Caco-2 (cell line): ENCODE data around the gene JMJD8. TPM values are rescaled to one million over a fixed set of nuclear protein-coding genes. Genes with fewer than 3 reads are reported as not detected.

Experiments used
- BruUV-seq: library from RNA; stranded (reverse); fragments of 400-500 nt; replicated peaks from 2 replicates; lab custom pipeline; 2021; lab: Mats Ljungman, UMichigan
- CTCF ChIA-PET: fragments of 300-600 bp; sonication (Branson Sonifier 250); formaldehyde crosslinking; loops from one replicate; lab custom pipeline; 2022; ENCODE audit warnings: antibody characterized with exemption; lab: Charles Lee
- POLR2A ChIA-PET: fragments of 300-600 bp; sonication (Branson Sonifier 250); formaldehyde crosslinking; loops from one replicate; lab custom pipeline; 2022; ENCODE audit warnings: antibody characterized with exemption; lab: Charles Lee
- DNase-seq, 2 experiments: peaks; one replicate each; pipeline versions ENCODE4 v3.0.0 to v3.0.0-alpha.2; 2020 to 2022
- H3K27me3 ChIP-seq: replicated peaks from 2 replicates; pipeline ENCODE4 v1.6.0; 2011; ENCODE audit warnings: low read length; ENCODE audit not compliant: control insufficient read depth, insufficient read depth
- H3K36me3 ChIP-seq: 2 replicates; pipeline ENCODE4 v1.5.1; 2011; ENCODE audit warnings: low read length; ENCODE audit not compliant: control insufficient read depth, insufficient read depth
- H3K4me1 ChIP-seq: fragments of 250-450 bp; sonication (Bioruptor Pico); 2 replicates; pipeline ENCODE4 v1.5.1; 2020; ENCODE audit warnings: mild to moderate bottlenecking
- H3K4me3 ChIP-seq: 2 replicates; pipeline ENCODE4 v1.5.1; 2011; ENCODE audit warnings: low read depth, mild to moderate bottlenecking, control low read depth, low read length
- H3K9me3 ChIP-seq: fragments of 250-450 bp; sonication (Bioruptor Pico); 2 replicates; pipeline ENCODE4 v1.5.1; 2020; ENCODE audit warnings: mild to moderate bottlenecking, moderate library complexity
- H3K27ac Mint-ChIP-seq: one replicate; pipeline ENCODE4 v1.8.0; 2022; ENCODE audit warnings: mixed read lengths; ENCODE audit not compliant: unreplicated experiment
- H3K27me3 Mint-ChIP-seq: one replicate; pipeline ENCODE4 v1.8.0; 2022; ENCODE audit warnings: mixed read lengths; ENCODE audit not compliant: insufficient read depth, unreplicated experiment
- H3K36me3 Mint-ChIP-seq: one replicate; pipeline ENCODE4 v1.8.0; 2022; ENCODE audit warnings: mild to moderate bottlenecking, mixed read lengths; ENCODE audit not compliant: insufficient read depth, unreplicated experiment
- H3K4me1 Mint-ChIP-seq: one replicate; pipeline ENCODE4 v1.8.0; 2022; ENCODE audit warnings: low read depth, mixed read lengths; ENCODE audit not compliant: unreplicated experiment
- H3K4me3 Mint-ChIP-seq: one replicate; pipeline ENCODE4 v1.8.0; 2022; ENCODE audit warnings: mild to moderate bottlenecking, moderate library complexity, mixed read lengths; ENCODE audit not compliant: unreplicated experiment
- H3K9me3 Mint-ChIP-seq: one replicate; pipeline ENCODE4 v1.8.0; 2022; ENCODE audit warnings: mixed read lengths; ENCODE audit not compliant: unreplicated experiment
- CTCF ChIP-seq, 2 experiments: fragments of 200-600 bp in 1 of 2; IDR thresholded peaks; 1 replicate in 1 of 2; 2 replicates in 1 of 2; pipeline versions ENCODE4 v1.5.1 to v1.8.0; 2011 to 2022; ENCODE audit warnings: antibody characterized with exemption in 1 of 2, control low read depth in 1 of 2, inconsistent platforms in 1 of 2, low read depth in 1 of 2, low read length in 1 of 2, mild to moderate bottlenecking in 1 of 2, moderate library complexity in 1 of 2; ENCODE audit not compliant: insufficient read depth in 1 of 2, severe bottlenecking in 1 of 2, unreplicated experiment in 1 of 2
- intact Hi-C: fragments of 100-400 bp; cut with micrococcal nuclease; formaldehyde crosslinking; loops from one replicate; pipeline ENCODE4 v1.10.0; 2022; ENCODE audit not compliant: unreplicated experiment
- total RNA-seq: library from RNA; stranded (reverse); gene quantifications from 2 replicates; pipeline ENCODE4 v1.2.3, GENCODE V29; 2022

The JMJD8 gene
- total RNA-seq, 1 experiment from 2014 or later, result 52.4 TPM

DNA sequence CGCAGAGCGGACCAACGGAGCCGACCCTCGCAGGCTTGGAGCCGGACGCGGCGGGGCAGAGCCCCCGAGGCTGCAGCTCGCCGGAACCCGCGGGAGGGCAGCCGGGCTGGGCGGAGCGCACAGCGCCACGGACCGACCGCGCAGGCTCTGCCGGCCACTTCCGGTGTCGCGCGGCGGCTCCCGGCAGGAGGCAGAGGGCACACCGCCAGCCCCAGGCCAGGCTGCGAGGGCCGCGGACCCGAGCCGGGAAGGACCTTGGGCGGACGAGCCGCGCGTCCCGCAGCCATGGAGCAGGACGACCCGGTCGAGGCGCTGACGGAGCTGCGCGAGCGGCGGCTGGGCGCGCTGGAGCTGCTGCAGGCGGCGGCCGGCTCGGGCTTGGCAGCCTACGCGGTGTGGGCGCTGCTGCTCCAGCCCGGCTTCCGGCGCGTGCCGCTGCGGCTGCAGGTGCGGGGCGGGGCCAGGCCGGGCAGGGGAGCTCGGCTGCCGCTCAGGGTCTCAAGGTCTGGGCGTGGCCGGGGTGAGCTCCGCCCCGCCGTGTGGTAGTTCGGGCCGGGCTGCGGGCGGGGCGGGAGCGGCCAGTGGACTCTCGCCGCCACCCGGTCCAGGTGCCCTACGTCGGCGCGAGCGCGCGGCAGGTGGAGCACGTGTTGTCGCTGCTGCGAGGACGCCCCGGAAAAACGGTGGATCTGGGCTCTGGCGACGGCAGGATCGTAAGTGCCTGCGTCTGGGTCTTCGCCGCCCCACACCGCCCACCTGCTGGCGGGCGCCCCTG lies 37.0 kb upstream of the JMJD8 start, which contains the start of gene ANTKMT:
Gene ANTKMT, plus strand, starts transcription at position 157 of the 775 bp plus-strand sequence. Its CDS starts 129 bp downstream, at position 286.
- POLR2A ChIA-PET, result interaction anchor here (0.6 to 2.4 kb wide), 11 partner anchors 9 to 67 kb away, joined by 3 to 12 read pairs (median 4); partner anchors contain the start of genes CHTF18, CIAO3, FBXL16 and RHBDL1
- peak; percentile 89 to 95 for DNase-seq
- no peak for TF ChIP-seq CTCF (IDR thresholded peaks at IDR 0.05; ENCODE audit: insufficient read depth in 1 of 2, low read depth in 1 of 2, low read length in 1 of 2, severe bottlenecking in 1 of 2, unreplicated experiment in 1 of 2)
- Histone ChIP-seq H3K36me3 (no peaks in the 10 kb centered on the region), H3K4me1 (peaks cover 24% of the 10 kb centered on the region), H3K9me3 (no peaks in the 10 kb centered on the region), H3K27me3 (no peaks in the 10 kb centered on the region), H3K4me3 (peak within 1 kb of the TSS; percentile 86)
- H3K36me3 Mint-ChIP-seq, result peaks cover 3% of the 10 kb centered on the region
- H3K4me1 Mint-ChIP-seq, result no peaks in the 10 kb centered on the region
- BruUV-seq, result no TSS peak
- H3K27me3 Mint-ChIP-seq, result no peaks in the 10 kb centered on the region
- intact Hi-C loops, result no loop called here
- CTCF ChIA-PET, result interaction anchor here (0.6 to 1.7 kb wide), 2 partner anchors 9 to 67 kb away, joined by 4 to 13 read pairs; partner anchors contain the start of genes CHTF18 and RPUSD1
- peak within 1 kb of the TSS; percentile 73 for H3K4me3 Mint-ChIP-seq
- peak within 1 kb of the TSS; percentile 39 for H3K27ac Mint-ChIP-seq
- H3K9me3 Mint-ChIP-seq, result no peaks in the 10 kb centered on the region

DNA sequence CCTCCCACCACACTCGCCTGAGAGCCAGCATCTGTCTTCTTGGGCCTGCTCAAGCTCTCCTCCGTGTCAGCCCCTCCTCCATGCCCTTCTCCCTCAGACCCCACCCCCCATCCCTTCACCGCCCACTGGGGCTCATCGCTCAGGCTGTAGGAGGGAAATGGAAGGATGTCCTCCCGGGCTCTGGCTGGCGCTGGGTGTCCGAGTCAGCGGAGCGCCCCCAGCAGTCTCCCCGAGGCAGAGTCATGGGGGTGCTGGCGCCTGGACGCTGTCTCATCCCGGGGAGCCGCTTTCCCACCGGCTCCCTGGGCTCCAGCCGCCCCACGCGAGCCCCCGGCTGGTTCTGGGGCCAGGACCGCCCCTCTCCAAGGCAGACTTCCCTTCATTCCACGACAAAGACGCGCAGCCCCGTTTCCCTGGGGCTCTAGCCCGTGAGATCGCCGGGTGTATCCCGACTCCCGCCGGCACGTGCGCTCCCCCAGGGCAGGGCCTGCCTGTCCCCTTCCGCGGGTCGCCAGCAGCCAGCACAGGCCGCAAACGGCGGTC lies 36.4 kb upstream of the JMJD8 start:
- Mint-ChIP-seq H3K27ac (peak overlapping the region; percentile 39), H3K9me3 (no peaks in the 10 kb centered on the region), H3K27me3 (no peaks in the 10 kb centered on the region), H3K4me1 (no peaks in the 10 kb centered on the region), H3K4me3 (peak overlapping the region; percentile 73), H3K36me3 (peaks cover 10% of the 10 kb centered on the region)
- ChIA-PET CTCF (interaction anchor here (0.6 to 1.7 kb wide), 5 partner anchors 8 to 335 kb away, joined by 3 to 13 read pairs (median 3); no protein-coding TSS in a partner anchor), POLR2A (interaction anchor here (0.9 to 2.4 kb wide), 4 partner anchors 8 to 68 kb away, joined by 3 to 12 read pairs (median 5); partner anchors contain the start of genes CHTF18 and RPUSD1)
- BruUV-seq, result no TSS peak
- Histone ChIP-seq H3K36me3 (no peaks in the 10 kb centered on the region), H3K4me1 (peaks cover 29% of the 10 kb centered on the region), H3K4me3 (peak overlapping the region; percentile 86), H3K27me3 (no peaks in the 10 kb centered on the region), H3K9me3 (no peaks in the 10 kb centered on the region)
- DNase-seq, result peak in 1 of 2 experiments; percentile 64
- TF ChIP-seq CTCF (IDR thresholded peaks at IDR 0.05; ENCODE audit: insufficient read depth in 1 of 2, low read depth in 1 of 2, low read length in 1 of 2, severe bottlenecking in 1 of 2, unreplicated experiment in 1 of 2), result no peak
- intact Hi-C loops, result no loop called here
